Caco-2 (cell line): ENCODE measurements around the gene SLC10A7. TPM values are rescaled to one million over a fixed set of nuclear protein-coding genes. Genes with fewer than 3 reads are reported as not detected.

Source experiments
- BruUV-seq: library from RNA; stranded (reverse); fragments of 400-500 nt; replicated peaks from 2 replicates; lab custom pipeline; 2021; lab: Mats Ljungman, UMichigan
- CTCF ChIA-PET: fragments of 300-600 bp; sonication (Branson Sonifier 250); formaldehyde crosslinking; loops from one replicate; lab custom pipeline; 2022; ENCODE audit warnings: antibody characterized with exemption; lab: Charles Lee
- POLR2A ChIA-PET: fragments of 300-600 bp; sonication (Branson Sonifier 250); formaldehyde crosslinking; loops from one replicate; lab custom pipeline; 2022; ENCODE audit warnings: antibody characterized with exemption; lab: Charles Lee
- DNase-seq, 2 experiments: peaks; one replicate each; pipeline versions ENCODE4 v3.0.0 to v3.0.0-alpha.2; 2020 to 2022
- H3K27me3 ChIP-seq: replicated peaks from 2 replicates; pipeline ENCODE4 v1.6.0; 2011; ENCODE audit warnings: low read length; ENCODE audit not compliant: control insufficient read depth, insufficient read depth
- H3K36me3 ChIP-seq: 2 replicates; pipeline ENCODE4 v1.5.1; 2011; ENCODE audit warnings: low read length; ENCODE audit not compliant: control insufficient read depth, insufficient read depth
- H3K4me1 ChIP-seq: fragments of 250-450 bp; sonication (Bioruptor Pico); 2 replicates; pipeline ENCODE4 v1.5.1; 2020; ENCODE audit warnings: mild to moderate bottlenecking
- H3K4me3 ChIP-seq: 2 replicates; pipeline ENCODE4 v1.5.1; 2011; ENCODE audit warnings: low read depth, mild to moderate bottlenecking, control low read depth, low read length
- H3K9me3 ChIP-seq: fragments of 250-450 bp; sonication (Bioruptor Pico); 2 replicates; pipeline ENCODE4 v1.5.1; 2020; ENCODE audit warnings: mild to moderate bottlenecking, moderate library complexity
- H3K27ac Mint-ChIP-seq: one replicate; pipeline ENCODE4 v1.8.0; 2022; ENCODE audit warnings: mixed read lengths; ENCODE audit not compliant: unreplicated experiment
- H3K27me3 Mint-ChIP-seq: one replicate; pipeline ENCODE4 v1.8.0; 2022; ENCODE audit warnings: mixed read lengths; ENCODE audit not compliant: insufficient read depth, unreplicated experiment
- H3K36me3 Mint-ChIP-seq: one replicate; pipeline ENCODE4 v1.8.0; 2022; ENCODE audit warnings: mild to moderate bottlenecking, mixed read lengths; ENCODE audit not compliant: insufficient read depth, unreplicated experiment
- H3K4me1 Mint-ChIP-seq: one replicate; pipeline ENCODE4 v1.8.0; 2022; ENCODE audit warnings: low read depth, mixed read lengths; ENCODE audit not compliant: unreplicated experiment
- H3K4me3 Mint-ChIP-seq: one replicate; pipeline ENCODE4 v1.8.0; 2022; ENCODE audit warnings: mild to moderate bottlenecking, moderate library complexity, mixed read lengths; ENCODE audit not compliant: unreplicated experiment
- H3K9me3 Mint-ChIP-seq: one replicate; pipeline ENCODE4 v1.8.0; 2022; ENCODE audit warnings: mixed read lengths; ENCODE audit not compliant: unreplicated experiment
- intact Hi-C: fragments of 100-400 bp; cut with micrococcal nuclease; formaldehyde crosslinking; loops from one replicate; pipeline ENCODE4 v1.10.0; 2022; ENCODE audit not compliant: unreplicated experiment
- total RNA-seq: library from RNA; stranded (reverse); gene quantifications from 2 replicates; pipeline ENCODE4 v1.2.3, GENCODE V29; 2022
- TF ChIP-seq, protein P1 (sequence below), 2 experiments: fragments of 200-600 bp in 1 of 2; IDR thresholded peaks; 1 replicate in 1 of 2; 2 replicates in 1 of 2; pipeline versions ENCODE4 v1.5.1 to v1.8.0; 2011 to 2022; ENCODE audit warnings: antibody characterized with exemption in 1 of 2, control low read depth in 1 of 2, inconsistent platforms in 1 of 2, low read depth in 1 of 2, low read length in 1 of 2, mild to moderate bottlenecking in 1 of 2, moderate library complexity in 1 of 2; ENCODE audit not compliant: insufficient read depth in 1 of 2, severe bottlenecking in 1 of 2, unreplicated experiment in 1 of 2

The SLC10A7 gene
- total RNA-seq, 1 experiment from 2014 or later, result 12.1 TPM

DNA sequence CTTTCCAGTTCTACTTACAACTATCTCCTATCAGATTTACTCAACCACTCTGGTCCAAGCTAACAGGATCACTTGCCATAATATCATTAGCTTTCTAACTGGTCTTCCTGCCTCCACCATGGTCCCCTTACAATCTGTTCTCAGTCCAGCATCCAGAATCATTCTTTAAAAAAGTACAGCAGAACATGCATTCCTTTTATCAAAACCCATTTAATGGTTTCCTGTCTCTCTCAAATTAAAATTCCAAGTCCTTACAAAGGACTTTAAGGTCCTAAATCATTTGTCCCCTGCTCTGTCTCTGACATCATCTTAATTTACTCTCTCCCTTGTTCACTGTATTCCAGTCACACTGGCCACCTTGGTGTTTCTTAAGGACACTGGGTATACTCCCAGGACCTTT, 202.8 kb downstream of the SLC10A7 start:
- intact Hi-C loops, result no loop called here
- no peak overlapping the region for H3K4me3 ChIP-seq
- POLR2A ChIA-PET, result no interaction called here
- Mint-ChIP-seq H3K9me3 (no peaks in the 10 kb centered on the region), H3K4me3 (no peak overlapping the region), H3K27ac (no peak overlapping the region), H3K4me1 (no peaks in the 10 kb centered on the region), H3K36me3 (no peaks in the 10 kb centered on the region), H3K27me3 (no peaks in the 10 kb centered on the region)
- H3K27me3 ChIP-seq, result no peaks in the 10 kb centered on the region
- no peaks in the 10 kb centered on the region for H3K36me3 ChIP-seq
- no peaks in the 10 kb centered on the region for H3K4me1 ChIP-seq
- H3K9me3 ChIP-seq, result no peaks in the 10 kb centered on the region
- DNase-seq, result no peak
- TF ChIP-seq, protein P1, sequence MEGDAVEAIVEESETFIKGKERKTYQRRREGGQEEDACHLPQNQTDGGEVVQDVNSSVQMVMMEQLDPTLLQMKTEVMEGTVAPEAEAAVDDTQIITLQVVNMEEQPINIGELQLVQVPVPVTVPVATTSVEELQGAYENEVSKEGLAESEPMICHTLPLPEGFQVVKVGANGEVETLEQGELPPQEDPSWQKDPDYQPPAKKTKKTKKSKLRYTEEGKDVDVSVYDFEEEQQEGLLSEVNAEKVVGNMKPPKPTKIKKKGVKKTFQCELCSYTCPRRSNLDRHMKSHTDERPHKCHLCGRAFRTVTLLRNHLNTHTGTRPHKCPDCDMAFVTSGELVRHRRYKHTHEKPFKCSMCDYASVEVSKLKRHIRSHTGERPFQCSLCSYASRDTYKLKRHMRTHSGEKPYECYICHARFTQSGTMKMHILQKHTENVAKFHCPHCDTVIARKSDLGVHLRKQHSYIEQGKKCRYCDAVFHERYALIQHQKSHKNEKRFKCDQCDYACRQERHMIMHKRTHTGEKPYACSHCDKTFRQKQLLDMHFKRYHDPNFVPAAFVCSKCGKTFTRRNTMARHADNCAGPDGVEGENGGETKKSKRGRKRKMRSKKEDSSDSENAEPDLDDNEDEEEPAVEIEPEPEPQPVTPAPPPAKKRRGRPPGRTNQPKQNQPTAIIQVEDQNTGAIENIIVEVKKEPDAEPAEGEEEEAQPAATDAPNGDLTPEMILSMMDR (IDR thresholded peaks at IDR 0.05; ENCODE audit: insufficient read depth in 1 of 2, low read depth in 1 of 2, low read length in 1 of 2, severe bottlenecking in 1 of 2, unreplicated experiment in 1 of 2), result no peak
- no TSS peak for BruUV-seq
- CTCF ChIA-PET, result no interaction called here

DNA sequence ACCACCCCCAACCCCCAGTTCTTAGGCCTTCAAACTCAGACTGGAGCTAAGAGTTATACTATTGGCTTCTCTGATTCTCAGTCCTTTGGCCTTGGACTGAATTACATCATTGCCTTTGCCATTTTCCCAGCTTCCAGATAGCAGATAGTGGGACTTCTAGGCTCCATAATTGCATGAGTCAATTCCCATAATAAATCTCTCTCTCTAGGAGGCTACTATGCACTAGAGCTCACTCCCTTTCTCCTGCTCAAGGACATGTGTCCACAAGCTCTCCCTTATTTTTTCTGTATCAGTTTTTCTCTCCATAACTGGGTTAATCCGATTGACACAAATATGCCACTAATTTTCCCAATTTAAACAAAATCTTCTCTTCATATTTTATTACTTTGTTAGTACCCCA, 204.0 kb downstream of the SLC10A7 start:
- Mint-ChIP-seq H3K9me3 (no peaks in the 10 kb centered on the region), H3K4me1 (no peaks in the 10 kb centered on the region), H3K27ac (no peak overlapping the region), H3K4me3 (no peak overlapping the region), H3K36me3 (no peaks in the 10 kb centered on the region), H3K27me3 (no peaks in the 10 kb centered on the region)
- no peaks in the 10 kb centered on the region for H3K4me1 ChIP-seq
- H3K4me3 ChIP-seq, result no peak overlapping the region
- CTCF ChIA-PET, result no interaction called here
- intact Hi-C loops, result no loop called here
- POLR2A ChIA-PET, result no interaction called here
- no peak for DNase-seq
- H3K36me3 ChIP-seq, result no peaks in the 10 kb centered on the region
- BruUV-seq, result no TSS peak
- H3K27me3 ChIP-seq, result no peaks in the 10 kb centered on the region
- no peaks in the 10 kb centered on the region for H3K9me3 ChIP-seq
- TF ChIP-seq, protein P1 (IDR thresholded peaks at IDR 0.05; ENCODE audit: insufficient read depth in 1 of 2, low read depth in 1 of 2, low read length in 1 of 2, severe bottlenecking in 1 of 2, unreplicated experiment in 1 of 2), result no peak

DNA sequence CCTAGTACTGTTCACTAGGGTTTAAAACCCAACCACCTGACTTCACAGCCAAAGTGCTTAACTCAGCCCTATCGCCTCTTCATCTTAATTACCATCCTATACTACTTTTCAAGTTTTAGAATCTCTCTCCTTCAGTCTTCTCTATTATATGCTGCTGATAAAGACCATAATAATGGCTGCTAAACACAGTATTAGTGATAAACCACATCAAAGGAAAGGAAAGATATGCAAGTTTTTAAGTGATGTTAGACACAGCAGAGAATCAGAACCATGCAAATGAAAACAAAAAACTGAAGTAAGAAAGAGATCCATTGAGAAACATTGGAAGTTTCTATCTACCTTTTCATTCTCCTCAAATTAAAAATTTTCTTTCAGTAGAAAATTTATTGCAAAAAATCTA, 206.6 kb downstream of the SLC10A7 start:
- Mint-ChIP-seq H3K4me1 (no peaks in the 10 kb centered on the region), H3K36me3 (no peaks in the 10 kb centered on the region), H3K27me3 (no peaks in the 10 kb centered on the region), H3K9me3 (no peaks in the 10 kb centered on the region), H3K27ac (no peak overlapping the region), H3K4me3 (no peak overlapping the region)
- TF ChIP-seq, protein P1 (IDR thresholded peaks at IDR 0.05; ENCODE audit: insufficient read depth in 1 of 2, low read depth in 1 of 2, low read length in 1 of 2, severe bottlenecking in 1 of 2, unreplicated experiment in 1 of 2), result no peak
- Histone ChIP-seq H3K9me3 (no peaks in the 10 kb centered on the region), H3K4me1 (no peaks in the 10 kb centered on the region), H3K36me3 (no peaks in the 10 kb centered on the region), H3K4me3 (no peak overlapping the region), H3K27me3 (no peaks in the 10 kb centered on the region)
- intact Hi-C loops, result no loop called here
- BruUV-seq, result no TSS peak
- DNase-seq, result no peak
- POLR2A ChIA-PET, result no interaction called here
- CTCF ChIA-PET, result no interaction called here
